NCI-H345 treated with DMSO at 0.1 percent for 48 hours (cell line): ENCODE data around the gene LKAAEAR1.

Source experiments
- DNase-seq: peaks from one replicate; lab custom pipeline; 2025; ENCODE audit not compliant: unreplicated experiment; lab: John Stamatoyannopoulos, UW

LKAAEAR1 gene

DNA sequence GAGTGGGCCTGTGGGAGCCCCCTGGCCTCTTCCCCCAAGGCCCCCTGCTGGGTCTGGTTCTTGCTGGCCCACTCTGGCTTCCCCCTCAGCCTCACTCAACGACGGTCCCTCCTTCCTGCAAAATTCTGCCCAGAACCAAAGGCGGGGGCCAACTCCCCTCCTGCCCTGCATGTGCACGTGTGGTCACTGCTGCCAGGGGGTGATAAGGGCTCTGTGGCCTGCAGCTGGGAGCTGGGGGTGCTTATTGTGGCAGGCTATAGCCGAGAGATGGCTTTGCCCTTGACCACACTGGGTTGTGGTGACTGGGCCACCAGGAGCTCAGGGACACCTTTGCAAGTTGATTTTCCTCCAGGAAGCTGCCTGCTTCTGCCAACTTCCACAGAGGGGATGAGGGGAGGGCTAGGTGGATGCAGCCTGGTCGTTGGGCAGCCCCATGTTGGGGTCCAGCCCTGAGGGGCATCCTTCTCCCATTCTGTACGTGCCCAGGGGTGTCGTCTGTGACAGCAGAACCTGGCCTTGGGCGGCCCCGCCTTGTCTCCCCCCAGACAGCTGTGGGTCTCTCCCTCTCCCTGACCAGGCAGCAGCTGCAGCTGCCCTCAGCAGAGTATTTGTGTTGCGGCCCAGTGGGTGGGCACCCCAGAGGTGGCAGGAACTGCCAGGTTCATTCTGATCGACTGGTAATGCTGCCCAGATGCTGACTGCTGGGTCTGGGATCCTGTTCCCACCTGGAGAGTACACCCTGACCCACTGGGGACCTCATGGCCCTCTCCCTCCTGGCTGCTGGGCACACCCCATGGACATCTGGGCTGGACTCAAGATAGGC, 15.6 kb downstream of the LKAAEAR1 start:
- DNase-seq = no peak

DNA sequence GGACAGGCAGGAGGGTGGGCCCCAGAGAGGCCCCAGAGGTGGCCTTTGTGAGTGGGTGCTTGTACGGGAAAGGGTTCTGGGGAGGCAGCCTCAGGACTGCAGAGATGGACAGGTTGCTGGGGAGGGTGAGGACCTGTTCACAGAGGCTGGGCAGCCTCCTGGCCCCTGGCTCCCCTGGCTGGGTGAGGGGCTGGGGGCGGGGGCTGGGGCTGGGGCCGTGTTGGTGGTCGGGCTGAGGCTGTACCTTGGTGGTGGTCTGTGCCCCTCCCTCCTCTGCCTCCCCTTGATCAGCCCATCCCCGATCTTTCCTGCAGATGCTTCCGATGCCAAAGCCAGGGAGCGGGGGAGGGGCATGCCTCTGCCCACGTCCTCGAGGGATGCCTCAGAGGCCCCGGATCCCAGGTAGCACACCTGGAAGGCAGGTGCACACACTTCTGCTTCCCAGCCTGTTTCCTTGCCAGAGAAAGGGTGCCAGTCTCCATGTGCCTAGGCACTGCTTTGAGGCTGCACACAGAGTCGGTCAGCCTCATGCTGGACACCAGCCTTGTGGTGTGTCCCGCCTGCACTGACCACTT, 16.4 kb downstream of the LKAAEAR1 start:
- DNase-seq = no peak

DNA sequence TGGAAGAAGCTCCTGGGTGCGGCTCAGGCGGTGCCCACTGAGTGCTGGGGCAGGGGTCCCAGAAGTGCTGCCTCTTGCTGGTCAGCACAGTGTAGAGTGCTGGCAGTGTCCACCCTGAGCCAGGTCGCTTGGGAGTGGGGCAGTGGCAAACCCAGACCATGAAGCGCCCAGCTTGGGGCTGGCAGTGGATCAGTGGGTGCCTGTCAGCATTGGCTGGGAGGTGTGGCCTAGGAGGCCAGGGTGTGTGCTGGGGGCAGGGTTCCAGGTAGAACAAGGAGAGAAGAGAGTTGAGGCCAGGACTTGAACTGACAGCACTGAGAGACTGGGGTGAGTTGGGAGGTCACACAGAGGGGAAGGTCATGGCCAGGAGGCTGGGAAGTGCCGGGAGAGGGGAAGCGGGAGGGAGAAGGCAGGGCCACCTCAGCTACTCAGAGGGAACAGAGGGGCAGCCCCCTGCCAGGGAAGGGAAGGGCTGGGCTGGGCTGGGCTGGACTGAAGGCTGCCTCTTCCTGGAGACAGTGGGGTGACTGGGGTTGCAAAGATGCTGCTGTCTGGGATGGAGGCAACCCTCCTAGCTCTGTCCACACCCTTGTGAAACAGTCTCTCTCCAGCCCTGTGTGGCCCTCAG, 17.1 kb downstream of the LKAAEAR1 start:
- DNase-seq = no peak

DNA sequence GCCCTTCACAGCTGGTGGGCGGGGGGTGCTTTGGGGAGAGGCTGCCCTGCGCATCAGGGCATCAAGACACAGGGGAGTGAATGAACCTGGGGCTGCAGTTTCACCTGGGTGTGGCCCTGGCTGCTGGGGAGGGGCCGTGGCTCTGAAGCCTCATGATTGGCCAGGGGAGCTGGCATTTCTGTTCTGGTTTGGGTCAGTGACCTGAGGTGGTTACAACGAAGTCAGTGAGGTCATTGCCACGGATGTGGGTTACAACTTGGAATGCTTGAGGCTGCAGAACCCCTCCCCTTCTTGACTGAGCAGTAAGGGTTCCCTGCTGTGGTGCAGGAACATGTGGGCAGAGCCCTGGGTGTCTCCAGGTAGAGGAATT, 18.2 kb downstream of the LKAAEAR1 start:
- no peak for DNase-seq

DNA sequence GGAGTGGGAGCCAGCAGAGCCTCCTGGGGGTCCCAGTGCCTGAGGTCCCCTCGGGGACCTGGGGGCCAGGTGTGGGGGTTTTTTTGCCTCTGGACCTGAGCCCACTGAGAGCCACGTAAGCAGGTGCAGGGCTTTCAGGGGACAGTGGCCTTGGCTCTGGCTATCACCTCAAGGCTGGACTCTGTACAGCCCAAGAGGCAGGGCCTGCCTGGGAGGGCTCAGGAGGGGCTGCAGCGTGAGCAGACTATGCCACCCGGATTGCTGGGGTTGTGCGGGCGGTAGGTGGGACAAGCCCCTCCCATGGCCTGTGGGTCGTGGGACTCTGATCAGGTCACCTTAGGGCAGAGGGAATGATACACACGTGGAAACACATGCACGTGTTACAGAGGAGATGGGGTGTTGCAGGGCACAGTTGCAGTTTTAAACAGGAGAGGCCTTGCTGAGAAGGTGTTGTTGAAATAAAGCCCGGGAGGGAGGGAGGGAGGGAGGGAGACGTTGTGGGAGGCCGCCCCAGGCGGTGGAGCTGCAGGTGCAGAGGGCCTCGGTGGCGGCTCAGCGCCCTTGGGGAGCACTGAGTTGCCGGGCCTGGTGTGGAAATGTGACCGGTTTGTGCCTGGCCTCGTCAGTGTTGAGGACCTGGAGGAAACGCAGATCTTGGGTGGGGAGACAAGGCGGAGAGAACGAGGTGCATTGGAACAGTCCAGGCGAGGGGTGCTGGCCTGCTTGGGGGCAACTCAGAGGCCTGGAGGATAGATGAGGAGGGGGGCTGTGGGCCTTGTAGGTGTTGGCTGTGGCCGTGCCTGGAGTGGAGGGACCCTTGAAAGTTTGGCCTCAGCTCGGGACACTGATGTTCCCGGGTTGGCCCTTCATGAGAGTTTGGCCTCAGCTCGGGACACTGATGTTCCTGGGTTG, 18.9 kb downstream of the LKAAEAR1 start:
- DNase-seq = no peak

DNA sequence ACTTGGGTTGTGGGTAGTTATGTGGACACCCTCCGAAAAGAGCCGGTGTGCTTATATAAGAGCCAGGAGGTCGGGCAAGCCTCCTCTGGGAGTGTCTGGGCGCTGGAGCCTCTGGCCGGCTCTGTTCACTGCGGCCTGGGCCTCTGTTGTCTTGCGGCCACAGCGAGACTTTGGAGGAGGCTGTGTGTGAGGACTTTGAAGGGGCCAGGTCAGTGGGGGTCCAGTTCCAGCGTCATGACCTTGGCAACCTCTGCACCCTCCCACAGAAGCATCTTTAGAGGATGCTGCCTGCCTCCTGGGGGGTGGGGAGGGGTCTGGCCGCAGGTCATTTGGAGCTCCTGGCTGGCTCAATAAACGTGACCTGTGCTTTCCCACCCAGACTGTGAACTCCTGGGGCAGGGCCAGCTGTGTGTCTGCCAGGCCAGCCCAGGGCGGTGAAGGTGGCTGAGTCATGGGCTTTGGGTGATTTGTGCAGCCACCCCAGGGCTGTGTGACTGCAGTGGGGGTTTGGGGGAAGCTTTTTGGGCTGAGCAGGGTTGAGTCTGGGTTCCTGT, 20.0 kb downstream of the LKAAEAR1 start:
- DNase-seq = no peak

DNA sequence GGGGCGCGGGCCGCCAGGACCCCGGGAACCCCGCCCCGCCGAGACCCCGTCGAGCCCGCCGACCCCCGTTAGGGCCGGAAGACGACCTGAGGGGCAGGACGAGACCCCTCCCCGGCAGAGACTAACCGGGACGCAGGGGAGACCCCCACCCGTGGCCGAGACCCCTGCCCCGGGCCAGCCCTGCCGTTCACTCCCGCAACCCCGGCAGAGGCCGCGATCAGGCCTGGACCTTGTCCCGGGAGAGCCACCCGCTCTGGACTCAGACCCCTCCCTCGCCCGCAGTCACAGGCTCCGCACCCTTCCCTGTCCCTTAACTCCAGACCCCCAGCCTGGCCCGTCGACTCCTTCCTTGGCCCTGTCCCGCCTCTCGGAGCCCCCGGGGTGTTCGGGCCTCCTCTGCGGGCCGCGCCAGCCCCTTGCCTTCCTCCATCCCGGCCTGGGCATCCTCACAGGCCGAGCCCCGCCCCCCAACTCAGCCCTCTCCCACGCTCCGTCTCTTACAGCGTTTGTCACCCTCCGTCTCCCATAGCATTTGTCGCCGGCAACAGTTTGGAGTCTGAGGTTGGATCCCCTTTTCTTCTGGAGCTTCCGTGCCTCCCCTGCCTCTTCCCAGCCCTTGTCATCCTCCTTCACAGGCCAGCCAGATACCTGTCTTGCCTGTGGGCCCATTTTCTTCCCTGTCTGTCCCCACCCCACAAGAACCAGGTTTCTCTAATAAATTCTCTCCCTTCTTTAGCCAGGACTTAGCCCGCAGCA, 20.6 kb downstream of the LKAAEAR1 start:
- DNase-seq = no peak

DNA sequence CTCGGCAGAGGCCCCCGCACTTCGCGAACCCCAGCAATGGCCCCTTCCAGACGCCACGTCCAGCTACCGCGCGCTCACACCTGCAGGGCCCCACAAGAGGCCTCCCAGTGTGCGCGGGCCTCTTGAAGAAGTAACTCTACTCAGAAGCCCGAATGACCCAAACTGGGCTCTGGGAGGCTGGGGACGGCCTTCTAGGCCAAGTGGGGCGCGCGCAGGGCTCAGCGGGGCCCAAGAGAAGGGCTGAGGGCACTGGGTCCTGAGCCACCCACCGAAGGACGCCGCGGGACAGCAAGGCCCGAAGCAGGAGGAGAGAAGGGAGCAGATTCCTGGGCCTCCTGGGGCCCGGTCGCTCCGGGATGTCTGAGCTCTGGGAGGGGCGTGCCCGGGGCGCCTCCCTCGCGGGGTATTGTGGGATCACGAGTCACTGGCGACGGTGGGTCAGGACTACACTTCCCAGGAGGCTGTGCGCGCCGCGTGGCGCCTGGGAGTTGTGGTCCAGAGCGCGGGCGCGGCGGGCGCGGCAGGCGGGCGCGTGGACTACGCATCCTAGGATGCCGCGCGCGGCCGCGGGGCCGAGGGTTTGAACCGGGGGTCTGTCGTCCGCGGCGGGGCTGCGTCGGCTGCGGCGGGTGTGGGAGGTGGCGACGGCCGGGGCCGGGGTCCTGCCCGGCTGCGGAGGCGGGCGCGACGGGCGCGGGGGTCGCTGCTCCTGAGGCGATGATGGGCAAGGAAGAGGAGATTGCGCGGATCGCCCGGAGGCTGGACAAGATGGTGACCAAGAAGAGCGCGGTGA, 21.4 kb downstream of the LKAAEAR1 start, which contains the start of gene TCEA2:
Gene TCEA2, plus strand, starts transcription at position 603 of the 793 bp plus-strand sequence. Its CDS starts 115 bp downstream, at position 718.
- DNase-seq = peak; percentile 88

DNA sequence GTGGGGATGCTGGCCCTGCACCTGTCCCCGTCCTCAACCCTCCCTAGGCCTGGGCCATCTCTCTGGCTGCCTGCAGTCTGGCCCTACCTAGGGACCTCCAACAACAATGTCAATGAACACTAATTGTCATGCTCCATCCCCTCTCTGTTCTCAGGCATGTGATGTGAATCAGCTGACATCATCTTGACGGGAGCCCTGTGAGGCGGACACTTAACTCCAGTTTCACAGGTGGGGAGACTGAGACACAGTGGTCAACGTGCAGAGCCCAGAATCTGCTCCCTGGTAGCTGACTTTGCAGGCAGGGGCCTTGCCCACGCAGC, 22.0 kb downstream of the LKAAEAR1 start:
- DNase-seq = no peak

DNA sequence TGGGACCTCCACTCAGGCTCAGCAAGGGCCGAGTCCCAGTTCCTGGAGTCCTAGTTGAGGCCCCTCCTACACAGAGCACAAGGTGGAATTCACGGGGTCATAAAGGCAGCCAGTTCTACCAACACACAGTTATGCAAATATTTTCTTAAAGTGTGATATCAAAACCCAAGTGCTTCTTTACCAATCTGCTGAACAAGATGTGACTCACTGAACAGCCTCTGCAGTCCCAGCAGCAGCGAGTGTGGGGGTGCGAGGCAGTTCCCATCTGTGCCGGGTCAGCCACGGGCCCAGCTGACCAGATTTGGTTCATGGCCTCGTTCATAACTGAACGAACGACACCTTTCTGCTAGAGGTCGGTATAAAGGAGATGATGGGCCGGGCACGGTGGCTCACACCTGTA, 25.7 kb downstream of the LKAAEAR1 start:
- no peak for DNase-seq

DNA sequence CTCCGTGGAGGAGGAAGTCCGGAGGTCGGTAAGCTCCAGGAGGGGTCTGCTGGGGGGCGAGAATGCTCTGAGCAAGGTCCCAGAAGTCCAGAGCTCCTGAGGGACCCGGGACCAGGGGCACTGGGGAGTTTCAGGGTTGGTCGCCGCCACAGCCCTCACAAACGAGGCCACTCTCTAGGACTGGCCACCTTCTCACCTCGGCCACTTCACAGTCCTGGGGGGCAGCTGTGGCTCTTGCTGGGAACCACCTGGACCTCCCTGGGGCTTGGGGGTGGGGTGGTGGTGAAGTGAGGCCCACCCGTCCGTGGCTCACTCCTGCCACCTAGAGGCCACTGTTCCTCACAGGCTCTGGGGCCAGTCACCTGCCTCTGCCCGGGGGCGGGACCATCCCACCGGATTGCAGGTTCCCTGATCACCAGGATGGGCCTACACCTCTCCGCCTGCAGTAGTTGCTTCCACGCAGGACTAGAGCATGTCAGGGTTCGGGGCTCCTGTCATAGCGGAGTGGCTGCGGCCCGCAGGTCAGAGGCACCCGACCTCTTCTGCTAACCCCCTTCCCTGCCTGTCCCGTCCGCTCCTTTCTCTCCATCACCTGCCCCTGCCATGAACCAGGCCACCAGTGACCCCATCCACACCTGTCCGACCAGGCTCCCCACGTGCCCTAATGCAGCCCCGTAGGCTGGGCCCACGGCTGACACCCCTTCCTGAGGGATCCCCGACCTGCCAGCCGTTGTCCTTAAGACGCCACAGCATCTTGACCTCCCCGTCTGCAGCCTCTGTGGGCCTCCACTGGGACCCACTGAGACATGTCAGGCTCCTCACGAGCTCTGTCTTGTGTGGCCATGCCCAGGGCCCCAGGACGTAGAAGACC, 26.3 kb downstream of the LKAAEAR1 start:
- DNase-seq = peak; percentile 64

DNA sequence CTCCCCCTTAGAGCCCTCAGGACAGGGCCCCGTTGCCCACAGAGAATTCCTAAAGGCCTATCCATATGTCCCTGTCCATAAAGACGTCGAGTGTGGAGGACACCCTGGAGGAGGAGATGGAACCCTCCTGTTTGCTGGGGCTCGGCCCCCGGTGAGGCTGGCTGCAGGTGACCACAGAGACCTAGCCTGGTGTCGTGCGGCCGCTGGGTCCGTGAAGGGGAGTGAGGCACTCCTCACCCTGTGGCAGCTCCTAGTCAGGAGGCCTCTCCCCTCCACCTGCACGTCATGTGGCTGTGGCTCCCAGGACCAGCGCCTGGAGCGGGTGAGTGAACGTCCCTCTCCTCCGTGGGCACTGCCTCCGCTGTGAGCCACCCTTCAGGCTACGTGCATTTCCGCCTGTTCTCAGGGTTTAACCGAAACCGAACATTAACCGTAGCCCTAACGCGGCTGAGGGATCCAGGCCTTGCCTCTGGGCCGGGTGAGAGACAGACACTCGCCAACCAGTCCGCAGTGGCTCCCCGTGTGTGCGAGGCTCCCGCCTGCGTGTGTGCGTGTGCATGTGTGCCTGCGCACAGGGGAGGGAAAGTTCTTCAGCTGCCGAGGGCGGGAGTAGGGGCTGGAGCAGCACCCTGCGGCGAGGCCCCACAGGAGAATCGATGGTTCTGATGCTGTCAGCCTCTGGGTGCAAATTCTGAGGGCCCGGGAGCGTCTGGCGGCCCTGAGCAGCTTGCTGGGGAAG, 27.1 kb downstream of the LKAAEAR1 start:
- no peak for DNase-seq

DNA sequence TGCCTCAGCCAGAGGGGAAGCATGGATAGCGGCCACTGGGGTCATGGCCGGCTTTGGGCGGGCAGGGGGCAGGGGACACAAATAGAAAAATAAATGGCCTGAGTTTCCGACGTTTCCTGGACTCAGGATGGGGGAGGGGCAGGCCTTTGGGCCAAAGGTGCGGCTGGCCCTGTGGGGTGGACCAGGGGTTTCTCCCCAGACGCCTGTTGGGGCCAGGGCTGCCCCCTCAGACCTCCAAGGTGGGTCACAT, 27.6 kb downstream of the LKAAEAR1 start:
- DNase-seq = no peak

DNA sequence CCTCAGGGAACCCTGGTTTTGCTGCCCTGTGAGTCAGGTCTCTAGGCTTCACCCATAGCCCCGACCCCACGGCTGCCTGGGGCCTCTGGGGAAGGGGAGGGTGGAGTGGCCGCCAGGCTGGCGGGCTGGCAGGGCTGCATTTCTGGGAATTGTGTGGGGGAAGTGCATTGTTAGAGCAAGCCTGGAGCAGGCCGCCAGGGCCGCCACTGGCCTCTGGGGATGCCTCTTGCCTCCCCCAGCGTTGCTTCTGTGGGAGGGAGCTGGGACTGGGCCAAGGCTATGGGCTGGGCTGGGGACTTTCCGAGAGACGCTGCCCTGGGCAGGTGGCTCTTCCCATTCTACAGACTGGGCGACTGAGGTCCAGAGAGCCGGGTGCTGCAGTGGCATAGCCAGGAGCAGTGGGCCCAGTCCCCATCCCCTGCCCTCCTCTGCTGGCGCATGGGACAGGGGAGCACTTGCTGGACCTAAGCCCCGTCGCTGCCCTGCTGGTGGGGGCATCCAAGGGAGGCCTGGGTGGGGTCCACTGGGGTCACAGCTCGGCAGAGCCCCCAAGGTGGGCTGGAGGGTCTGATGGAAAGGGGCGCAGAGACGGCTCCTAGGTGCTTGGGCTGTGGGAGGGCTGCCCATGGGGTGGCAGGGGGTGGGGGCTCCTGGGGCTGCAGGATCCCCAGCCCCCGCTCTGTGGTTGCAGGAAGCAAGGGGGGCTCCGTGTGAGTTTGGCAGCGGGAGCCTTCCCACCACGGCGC, 28.1 kb downstream of the LKAAEAR1 start:
- DNase-seq = no peak

DNA sequence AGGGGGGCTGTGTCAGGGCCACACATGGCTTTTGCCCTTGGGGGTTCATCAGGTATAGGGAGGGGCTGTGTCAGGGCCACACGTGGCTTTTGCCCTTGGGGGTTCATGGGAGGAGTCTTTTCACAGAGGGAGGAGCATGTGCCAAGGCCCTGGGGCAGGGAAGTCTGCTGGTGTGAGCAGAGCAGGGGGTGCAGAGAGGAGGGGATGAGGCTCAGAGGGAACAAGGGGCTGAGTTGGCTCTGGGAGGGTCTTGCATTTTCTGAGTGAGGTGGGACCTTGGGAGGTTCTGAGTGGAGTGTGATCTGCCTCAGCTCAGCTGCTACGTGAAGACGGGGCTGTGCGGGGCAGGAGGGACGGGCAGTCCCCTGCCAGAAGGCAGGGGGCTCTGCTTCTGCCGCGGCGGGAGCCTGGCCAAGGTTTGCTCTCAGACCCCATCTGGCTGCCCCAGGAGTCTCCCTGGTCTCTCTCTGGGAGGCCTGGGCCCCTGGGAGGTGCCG, 28.8 kb downstream of the LKAAEAR1 start:
- DNase-seq = no peak

DNA sequence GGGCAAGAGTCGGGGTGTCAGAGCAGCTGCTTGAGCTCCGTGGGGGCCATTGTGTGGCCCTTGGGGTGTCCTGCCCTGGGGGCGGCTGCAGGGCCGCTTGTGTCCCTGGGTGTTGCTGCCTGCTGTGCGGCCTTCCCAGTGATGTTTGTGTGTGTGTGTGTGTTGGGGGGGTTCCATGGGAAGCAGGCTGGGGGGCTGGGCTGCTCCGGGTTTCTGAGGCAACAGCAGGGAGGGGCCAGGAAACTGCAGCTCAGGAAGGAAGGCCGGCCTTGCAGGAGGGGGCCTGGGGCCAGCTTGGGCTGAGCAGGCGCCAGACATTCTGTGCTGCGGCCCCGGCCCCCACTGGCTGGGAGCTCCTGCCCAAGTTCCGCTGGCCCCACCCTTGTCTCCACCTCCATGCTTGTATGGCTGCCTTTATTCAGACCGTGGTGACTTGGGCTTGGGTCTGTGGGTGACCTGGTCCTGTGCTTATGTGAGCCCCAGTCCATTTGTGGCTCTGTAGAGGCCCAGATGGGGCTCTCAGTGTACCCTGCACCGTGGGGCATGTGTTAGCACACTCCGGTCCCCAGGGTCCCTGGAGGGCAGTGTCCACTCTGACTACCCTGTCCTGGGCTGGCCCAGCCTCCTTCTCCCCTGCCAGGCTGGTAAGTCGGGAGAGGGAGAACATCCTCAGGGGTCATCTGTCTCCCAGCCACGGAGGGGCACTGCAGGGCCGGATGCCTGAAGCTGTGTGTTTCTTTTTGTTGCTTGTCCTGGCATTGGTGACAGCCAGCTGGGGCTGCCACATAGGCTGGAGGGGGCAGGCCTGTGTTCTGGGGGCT, 30.1 kb downstream of the LKAAEAR1 start:
- DNase-seq = no peak
